ENCODE measurements around the gene YJEFN3.

The YJEFN3 gene

DNA sequence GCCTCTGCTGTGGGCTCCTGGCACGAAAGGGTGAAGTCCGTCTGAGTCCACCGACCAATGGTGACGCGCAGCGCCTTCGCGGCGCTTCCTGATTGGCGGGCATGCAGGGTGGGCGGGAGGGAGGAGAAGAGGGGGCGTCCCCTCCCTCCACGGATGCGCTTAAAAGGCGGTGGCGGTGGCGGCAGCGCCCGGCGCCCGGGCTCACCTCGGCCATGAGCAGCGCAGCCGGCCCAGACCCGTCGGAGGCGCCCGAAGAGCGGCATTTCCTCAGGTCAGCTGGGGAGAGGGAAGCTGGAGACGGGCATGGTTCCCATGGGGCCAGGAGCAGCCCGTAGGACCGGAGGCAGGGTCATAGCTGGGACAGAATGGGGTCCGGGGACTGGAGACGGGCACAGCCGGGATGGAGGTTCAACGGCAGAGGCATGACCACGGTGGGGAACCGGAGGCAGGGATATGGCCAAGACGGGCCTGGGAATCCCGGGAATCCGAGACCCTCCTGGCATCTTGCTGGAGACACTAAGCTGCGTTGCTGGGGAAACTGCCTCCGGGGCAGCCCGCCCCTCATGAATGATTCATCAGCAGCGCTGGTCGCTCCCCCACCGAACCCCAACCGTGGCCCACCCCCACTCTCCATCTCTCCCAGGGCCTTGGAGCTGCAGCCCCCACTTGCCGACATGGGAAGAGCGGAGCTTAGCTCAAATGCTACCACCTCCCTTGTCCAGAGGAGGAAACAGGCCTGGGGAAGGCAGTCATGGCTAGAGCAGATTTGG, at the start of gene YJEFN3:
YJEFN3 (plus strand) TSS at position 191 of the 770 bp plus-strand sequence; CDS start at position 213, 22 bp downstream.
- no peak for DNase-seq

DNA sequence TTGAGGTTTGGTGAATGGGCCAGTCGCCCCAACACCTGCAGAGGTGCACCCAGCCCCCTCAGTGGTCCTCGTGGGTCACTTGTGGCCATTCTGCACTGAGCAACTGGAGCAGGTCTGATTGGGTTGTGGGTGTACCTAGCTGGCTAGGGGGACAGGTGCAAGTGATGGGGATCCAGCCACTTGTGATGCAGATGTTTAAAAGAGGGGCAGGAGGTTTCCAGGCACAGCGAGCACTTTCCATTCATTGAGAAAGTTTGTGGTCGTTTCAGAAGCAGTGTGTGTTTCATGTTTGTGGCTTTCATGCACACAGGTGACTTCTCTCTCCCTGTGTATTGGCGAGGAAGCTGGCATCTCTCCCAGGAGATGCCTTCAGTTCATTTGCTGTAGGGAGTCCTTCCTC, 48.0 kb upstream of the YJEFN3 start:
- DNase-seq: no peak

GRCh38 chr19:19482809-19483596, 45.7 kb upstream of the YJEFN3 start:
- no peak for DNase-seq

DNA sequence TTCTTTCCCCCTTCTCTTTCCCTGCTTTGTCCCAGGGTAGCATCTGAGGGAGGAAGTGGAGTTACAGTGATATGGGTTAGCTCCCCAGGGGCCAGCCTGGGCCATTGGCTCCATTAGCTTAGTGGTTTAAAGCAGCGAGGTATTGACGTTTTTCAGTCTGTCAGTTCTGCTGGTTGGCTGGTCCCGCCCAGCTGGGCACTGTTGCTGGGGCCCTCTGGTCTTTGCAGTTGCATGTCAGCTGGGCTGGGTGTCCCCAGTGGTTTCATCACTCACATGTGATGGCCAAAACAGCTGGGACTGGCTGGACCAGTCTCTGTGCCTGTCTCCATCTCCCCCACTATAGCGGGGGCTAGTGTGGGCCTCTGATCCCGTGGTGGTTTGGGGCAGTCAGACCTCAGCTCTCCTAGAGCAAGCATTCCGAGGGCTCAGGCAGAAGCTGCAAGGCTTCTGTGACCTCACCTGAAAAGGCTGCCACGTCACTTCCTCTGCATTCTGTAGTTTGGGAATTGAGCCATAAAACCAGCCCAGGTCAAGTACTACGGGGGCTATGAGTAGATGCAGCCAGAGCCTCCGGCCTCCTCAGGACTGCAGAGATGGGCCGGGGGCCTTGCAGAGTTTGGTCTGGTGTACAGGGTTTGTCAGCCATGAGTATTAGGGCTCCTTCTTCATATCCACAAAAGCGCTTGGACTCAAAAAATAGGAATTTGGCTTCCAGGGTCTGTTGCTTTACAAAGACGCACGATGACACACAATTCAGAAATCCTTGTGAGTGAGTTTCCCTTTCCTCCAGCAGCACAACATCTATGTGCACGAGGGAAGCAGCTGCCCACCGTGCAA, 43.3 kb upstream of the YJEFN3 start:
- peak; percentile 55 for DNase-seq

DNA sequence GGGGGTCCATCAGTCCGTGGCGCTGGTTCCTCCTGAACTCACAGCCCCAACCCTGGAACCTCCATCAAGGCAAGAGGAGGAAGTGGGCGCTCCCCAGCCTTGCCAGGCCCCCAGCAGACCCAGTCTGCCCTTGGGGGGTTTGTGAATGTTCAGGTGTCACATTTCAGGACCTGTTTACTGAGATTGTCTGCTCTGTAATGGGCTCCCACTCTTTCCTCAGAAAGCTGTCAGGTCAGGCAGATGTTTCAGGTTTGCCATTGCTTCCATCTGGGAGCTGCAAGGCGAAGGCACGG, 42.8 kb upstream of the YJEFN3 start:
- no peak for DNase-seq

DNA sequence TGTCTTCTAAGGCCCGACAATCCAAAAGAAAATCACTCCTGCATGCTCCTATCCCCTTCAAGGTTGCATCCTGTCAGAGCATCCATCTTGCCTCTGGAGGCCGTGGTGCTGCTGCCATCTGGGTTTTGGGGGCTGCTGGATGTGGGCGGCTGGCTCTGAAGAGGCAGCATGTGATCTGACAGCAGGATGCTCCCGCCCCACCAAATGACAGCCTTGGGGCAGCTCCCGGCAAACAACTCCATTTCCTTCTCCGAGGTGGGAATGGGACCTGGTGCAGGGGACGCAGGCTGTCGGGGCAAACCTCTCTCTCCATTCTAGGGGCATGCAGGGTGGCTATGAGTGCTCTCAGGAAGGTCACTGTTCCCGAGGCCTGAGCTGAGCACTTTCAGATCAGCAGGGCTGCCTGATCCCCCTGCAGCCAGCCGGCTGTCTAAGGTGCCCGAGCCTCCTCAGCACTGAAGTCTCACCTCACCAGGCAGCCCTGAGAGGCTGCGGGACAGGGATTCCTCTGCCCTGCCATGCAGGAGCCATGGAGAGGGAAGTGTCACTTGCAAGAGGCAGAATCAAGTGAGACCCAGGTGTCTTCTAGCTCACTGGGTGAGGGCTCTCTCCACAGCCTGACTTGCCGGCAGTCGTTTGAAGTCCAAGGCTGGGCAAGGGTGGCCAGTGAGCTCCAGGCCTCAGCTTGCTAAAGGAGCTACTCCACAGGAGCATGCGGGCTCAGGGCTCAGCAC, 42.2 kb upstream of the YJEFN3 start:
- DNase-seq: no peak

DNA sequence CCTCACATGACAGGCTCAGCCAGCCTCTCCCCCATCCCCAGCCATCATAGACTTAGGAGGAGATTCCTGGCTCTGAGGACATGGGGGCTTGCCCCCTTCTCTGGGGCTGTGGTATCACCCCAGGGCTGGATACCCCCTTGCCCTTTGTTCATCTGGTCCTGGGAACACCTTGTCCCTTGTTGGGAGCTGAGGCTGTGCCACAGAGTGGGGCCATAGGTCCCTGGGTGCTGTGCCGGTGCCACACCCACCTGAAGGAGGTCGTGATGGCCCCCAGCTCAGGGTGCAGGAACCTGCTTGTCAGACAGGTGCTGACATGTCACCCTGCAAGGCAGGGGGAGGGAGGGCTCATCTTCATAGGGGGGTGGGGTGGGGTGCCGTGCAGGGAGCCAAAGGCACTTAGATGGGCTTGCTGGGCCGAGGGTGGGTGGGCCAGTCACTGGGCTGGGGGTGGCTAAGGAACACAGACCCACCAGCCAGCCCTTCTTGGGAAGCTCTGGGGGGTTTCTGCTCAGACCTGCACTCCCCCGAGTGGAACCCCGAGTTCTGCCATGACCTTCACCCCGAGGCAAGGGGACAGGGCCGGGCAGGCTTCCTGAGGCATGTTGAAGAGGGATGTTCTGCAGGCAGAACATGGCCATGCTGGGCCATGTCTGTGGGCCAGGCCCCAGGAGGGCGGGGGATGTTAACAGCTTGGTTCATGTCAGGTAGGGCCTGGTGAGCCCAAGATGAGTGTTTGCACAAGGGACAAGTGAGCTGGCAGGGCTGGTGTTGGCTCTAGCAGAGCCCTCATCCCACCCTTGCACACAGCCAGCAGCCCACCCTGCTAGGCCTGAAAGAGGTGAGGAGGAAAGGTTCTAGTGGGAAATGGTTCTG, 41.4 kb upstream of the YJEFN3 start:
- DNase-seq: no peak

- no peak for DNase-seq
Measured at GRCh38 chr19:19487950-19488874, 40.5 kb upstream of the YJEFN3 start.

GRCh38 chr19:19488875-19489690, 39.6 kb upstream of the YJEFN3 start:
- peak; percentile 99 for DNase-seq

DNA sequence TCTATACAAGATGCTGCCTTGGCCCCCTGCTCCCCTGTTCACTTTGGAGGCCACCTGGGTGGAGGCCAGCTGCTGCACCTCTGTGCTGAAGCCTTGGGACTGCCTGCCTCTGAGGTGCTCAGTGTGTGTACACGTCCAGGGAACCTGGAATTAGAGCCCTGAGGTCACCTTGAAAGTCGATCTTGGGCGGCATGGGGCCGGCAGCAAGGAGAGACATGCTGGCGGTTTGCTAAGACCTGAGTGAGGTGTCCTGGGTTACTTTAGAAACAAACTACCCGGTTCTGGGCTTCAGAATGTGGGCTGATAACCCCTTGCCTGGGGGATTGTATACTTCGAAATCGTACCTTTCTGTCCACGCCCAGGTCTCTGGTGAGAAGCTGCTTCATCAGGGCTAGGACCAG, 38.9 kb upstream of the YJEFN3 start:
- DNase-seq: no peak

DNA sequence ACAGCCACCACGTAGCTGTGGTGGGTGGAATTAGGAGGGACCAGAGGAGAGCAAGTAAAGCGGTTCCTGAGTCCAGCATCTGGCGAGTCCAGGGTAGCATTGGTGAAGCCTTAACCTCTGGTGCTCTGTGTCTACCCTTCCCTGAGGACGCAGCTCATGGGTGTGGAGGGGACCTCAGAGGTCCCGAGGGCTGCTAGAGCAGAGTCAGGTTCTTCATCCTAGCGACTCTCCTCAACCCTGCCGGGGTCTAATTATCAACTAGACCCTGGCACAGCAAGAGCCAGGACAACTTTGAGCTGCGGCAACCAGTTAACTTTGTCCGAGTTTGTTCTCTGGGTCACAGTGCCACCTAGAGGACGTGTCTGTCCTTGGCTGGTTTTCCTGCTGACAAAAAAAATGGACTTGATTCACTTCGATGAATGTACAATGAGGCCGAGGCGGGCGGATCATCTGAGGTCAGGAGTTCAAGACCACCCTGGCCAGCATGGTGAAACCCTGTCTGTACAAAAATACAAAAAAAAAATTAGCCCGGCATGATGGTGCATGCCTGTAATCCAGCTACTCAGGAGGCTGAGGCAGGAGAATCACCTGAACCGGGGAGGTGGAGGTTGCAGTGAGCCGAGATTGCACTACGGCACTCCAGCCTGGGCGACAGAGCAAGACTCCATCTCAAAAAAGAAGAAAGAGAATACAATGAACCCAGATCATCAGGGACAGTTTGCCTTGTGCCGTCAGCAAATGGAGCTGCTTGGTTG, 38.3 kb upstream of the YJEFN3 start:
- DNase-seq: peak; percentile 79

- no peak for DNase-seq
Measured at GRCh38 chr19:19491321-19492025, 37.2 kb upstream of the YJEFN3 start.

DNA sequence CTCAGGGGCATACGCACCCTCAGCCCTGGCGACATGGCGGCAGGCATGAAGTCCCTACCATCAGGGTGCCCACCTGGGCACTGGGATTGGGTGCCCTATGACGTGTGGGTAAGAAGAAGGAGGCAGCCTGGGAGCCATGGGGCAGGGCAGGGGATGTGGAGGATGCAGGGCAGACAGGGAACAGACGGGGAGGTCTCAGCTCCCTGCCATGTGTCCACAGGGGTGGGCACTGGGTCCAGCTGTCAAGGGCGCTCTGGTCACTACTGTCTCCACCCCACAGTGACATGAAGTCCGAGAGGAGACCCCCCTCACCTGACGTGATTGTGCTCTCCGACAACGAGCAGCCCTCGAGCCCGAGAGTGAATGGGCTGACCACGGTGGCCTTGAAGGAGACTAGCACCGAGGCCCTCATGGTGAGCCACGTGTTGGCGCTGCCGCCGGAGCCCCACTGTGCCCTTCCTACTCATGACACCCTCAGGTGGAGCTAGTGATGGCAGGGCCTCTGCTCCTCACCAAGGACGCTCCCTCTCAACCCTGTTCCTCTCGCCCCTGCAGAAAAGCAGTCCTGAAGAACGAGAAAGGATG, 36.6 kb upstream of the YJEFN3 start:
- no peak for DNase-seq

- no peak for DNase-seq
Measured at GRCh38 chr19:19493841-19494546, 34.7 kb upstream of the YJEFN3 start.

- no peak for DNase-seq
Measured at GRCh38 chr19:19495614-19496603, 32.8 kb upstream of the YJEFN3 start.

Measured in MV-4-11 (cell line).